OCI-LY3 (cell line): ENCODE results near the gene PRDM11.

ENCODE experiments used
- EZH2phosphoT487 ChIP-seq: fragments of 200-600 bp; shearing (Covaris generic); IDR thresholded peaks from 2 replicates; pipeline ENCODE4 v1.6.1; 2018; ENCODE audit warnings: antibody characterized with exemption, mixed run types, low read depth
- TF ChIP-seq, protein P1 (sequence below): fragments of 200-600, 300-600 bp; sonication (generic); IDR thresholded peaks from 2 replicates; pipeline ENCODE4 v1.5.1; 2014; ENCODE audit warnings: antibody characterized with exemption, low read length, low read depth

DNA sequence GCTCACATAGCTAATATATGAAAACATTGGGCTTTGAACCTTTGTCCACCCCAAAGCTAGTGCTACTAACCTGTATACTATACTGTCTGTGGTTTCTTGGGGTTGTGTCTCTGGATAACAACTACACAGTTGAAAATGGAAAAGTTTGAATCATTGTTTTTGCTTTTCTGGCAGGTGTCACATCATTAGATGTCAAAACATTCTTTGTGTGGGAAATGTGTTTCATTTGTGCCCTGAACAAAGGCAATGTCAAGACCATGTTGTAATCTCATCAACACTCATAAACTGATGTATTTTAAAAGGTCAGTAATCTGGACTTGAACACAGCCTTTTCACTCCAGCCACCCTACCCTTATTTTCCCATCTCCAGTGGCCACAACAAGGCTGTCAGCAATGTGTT lies 123.2 kb downstream of the PRDM11 start:
- TF ChIP-seq, protein P1, sequence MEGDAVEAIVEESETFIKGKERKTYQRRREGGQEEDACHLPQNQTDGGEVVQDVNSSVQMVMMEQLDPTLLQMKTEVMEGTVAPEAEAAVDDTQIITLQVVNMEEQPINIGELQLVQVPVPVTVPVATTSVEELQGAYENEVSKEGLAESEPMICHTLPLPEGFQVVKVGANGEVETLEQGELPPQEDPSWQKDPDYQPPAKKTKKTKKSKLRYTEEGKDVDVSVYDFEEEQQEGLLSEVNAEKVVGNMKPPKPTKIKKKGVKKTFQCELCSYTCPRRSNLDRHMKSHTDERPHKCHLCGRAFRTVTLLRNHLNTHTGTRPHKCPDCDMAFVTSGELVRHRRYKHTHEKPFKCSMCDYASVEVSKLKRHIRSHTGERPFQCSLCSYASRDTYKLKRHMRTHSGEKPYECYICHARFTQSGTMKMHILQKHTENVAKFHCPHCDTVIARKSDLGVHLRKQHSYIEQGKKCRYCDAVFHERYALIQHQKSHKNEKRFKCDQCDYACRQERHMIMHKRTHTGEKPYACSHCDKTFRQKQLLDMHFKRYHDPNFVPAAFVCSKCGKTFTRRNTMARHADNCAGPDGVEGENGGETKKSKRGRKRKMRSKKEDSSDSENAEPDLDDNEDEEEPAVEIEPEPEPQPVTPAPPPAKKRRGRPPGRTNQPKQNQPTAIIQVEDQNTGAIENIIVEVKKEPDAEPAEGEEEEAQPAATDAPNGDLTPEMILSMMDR: no peak
- TF ChIP-seq EZH2phosphoT487: no peak
